ENCODE data around the gene ERC2.

ERC2 gene

DNA sequence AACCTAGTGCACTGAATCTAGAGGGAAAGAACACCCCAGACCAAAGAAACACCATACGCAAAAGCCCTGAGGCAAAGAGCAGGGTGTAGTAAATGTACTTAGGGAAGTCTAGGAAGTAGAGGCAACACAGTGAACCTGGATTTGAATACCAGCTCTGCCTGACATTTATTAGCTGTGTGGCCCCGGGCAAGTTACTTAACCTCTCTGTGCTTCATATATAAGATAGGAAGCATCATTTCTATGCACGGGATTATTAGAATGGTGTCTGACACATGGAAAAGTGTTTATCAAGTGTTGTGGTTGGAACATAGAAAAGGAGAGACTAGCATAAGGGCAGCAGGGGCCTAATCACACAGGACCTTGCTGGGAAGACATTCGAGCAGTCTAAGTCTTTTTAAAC is 132.2 kb downstream of the ERC2 start:
- Histone ChIP-seq H3K9me3 (ENCODE audit: insufficient read depth, low read depth, low read length) (no peaks in the 10 kb centered on the region), H3K9me2 (replicated peaks; ENCODE audit: low read depth, low read length) (no peaks in the 10 kb centered on the region), H3F3A (ENCODE audit: low read depth) (no peaks in the 10 kb centered on the region), H2AFZ (ENCODE audit: low read length) (no peak overlapping the region), H3K79me2 (ENCODE audit: insufficient read depth, low read length) (no peaks in the 10 kb centered on the region), H3K27me3 (ENCODE audit: insufficient read depth, low read length, poor library complexity, severe bottlenecking) (no peaks in the 10 kb centered on the region), H4K20me1 (ENCODE audit: insufficient read depth, low read length, poor library complexity, severe bottlenecking) (no peaks in the 10 kb centered on the region), H3K4me1 (ENCODE audit: insufficient read depth, low read length, poor library complexity, severe bottlenecking) (no peaks in the 10 kb centered on the region), H3K4me2 (ENCODE audit: low read depth, low read length, poor library complexity, severe bottlenecking) (no peak overlapping the region), H3K4me3 (ENCODE audit: low read length, poor library complexity, severe bottlenecking) (no peak overlapping the region), H3K9ac (ENCODE audit: low read depth, low read length, poor library complexity, severe bottlenecking) (no peak overlapping the region), H3K36me3 (ENCODE audit: insufficient read depth, low read length) (no peaks in the 10 kb centered on the region)
- TF ChIP-seq EZH2phosphoT487 (IDR thresholded peaks at IDR 0.05; ENCODE audit: borderline replicate concordance) (no peak), CTCF (conservative IDR thresholded peaks at IDR 0.05; ENCODE audit: low read length) (no peak)

DNA sequence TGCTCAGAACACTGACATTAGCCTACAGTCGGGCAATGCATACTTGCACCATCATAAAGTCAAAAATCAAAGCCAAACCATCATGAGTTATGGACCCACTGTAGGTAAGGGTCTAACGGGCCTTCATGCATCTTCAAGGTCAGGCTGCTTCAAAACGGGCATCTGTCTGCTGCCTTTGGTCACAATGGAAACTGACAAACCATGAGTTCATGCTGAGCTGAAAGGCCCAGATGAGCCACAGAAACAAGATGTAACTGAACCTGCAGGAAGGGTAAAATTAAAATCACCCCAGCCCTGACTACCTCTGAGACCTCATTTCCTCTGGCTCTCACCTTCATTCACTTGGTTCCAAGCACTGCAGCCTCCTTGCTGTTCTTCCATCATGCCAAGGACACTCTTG is 143.8 kb downstream of the ERC2 start:
- Histone ChIP-seq H2AFZ (ENCODE audit: low read length) (no peak overlapping the region), H4K20me1 (ENCODE audit: insufficient read depth, low read length, poor library complexity, severe bottlenecking) (no peaks in the 10 kb centered on the region), H3K4me3 (ENCODE audit: low read length, poor library complexity, severe bottlenecking) (no peak overlapping the region), H3K9ac (ENCODE audit: low read depth, low read length, poor library complexity, severe bottlenecking) (no peak overlapping the region), H3K4me1 (ENCODE audit: insufficient read depth, low read length, poor library complexity, severe bottlenecking) (no peaks in the 10 kb centered on the region), H3K27me3 (ENCODE audit: insufficient read depth, low read length, poor library complexity, severe bottlenecking) (no peaks in the 10 kb centered on the region), H3K9me2 (replicated peaks; ENCODE audit: low read depth, low read length) (no peaks in the 10 kb centered on the region), H3K36me3 (ENCODE audit: insufficient read depth, low read length) (no peaks in the 10 kb centered on the region), H3K9me3 (ENCODE audit: insufficient read depth, low read depth, low read length) (no peaks in the 10 kb centered on the region), H3K79me2 (ENCODE audit: insufficient read depth, low read length) (no peaks in the 10 kb centered on the region), H3F3A (ENCODE audit: low read depth) (no peaks in the 10 kb centered on the region), H3K4me2 (ENCODE audit: low read depth, low read length, poor library complexity, severe bottlenecking) (no peak overlapping the region)
- TF ChIP-seq EZH2phosphoT487 (IDR thresholded peaks at IDR 0.05; ENCODE audit: borderline replicate concordance) (no peak), CTCF (conservative IDR thresholded peaks at IDR 0.05; ENCODE audit: low read length) (no peak)

DNA sequence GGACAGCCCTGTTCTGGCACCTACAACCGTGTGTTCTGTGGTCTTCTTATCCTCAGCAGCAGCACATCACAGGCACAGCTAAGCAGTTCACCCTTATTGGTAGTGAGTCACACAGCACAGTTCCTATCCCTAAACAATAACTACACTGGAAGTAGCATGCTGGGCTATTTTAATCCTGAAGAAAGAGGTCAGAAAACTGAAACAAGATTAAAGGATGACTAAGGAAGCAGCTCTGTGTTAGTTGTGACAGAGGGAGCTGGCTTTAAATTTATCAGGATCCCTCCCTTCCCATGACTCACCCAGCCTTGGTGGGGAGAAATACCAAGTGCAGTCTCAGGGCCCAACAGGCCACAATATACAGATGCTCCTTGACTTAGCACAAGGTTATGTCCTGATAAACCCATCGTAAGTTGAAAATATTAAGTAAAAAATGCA is 144.3 kb downstream of the ERC2 start:
- no peaks in the 10 kb centered on the region for H3K4me1 ChIP-seq (ENCODE audit: insufficient read depth, low read length, poor library complexity, severe bottlenecking)
- no peaks in the 10 kb centered on the region for H3K79me2 ChIP-seq (ENCODE audit: insufficient read depth, low read length)
- no peaks in the 10 kb centered on the region for H4K20me1 ChIP-seq (ENCODE audit: insufficient read depth, low read length, poor library complexity, severe bottlenecking)
- no peaks in the 10 kb centered on the region for H3F3A ChIP-seq (ENCODE audit: low read depth)
- H3K4me3 ChIP-seq (ENCODE audit: low read length, poor library complexity, severe bottlenecking) = no peak overlapping the region
- H3K9me3 ChIP-seq (ENCODE audit: insufficient read depth, low read depth, low read length) = no peaks in the 10 kb centered on the region
- H2AFZ ChIP-seq (ENCODE audit: low read length) = no peak overlapping the region
- no peak for TF ChIP-seq CTCF (conservative IDR thresholded peaks at IDR 0.05; ENCODE audit: low read length)
- TF ChIP-seq EZH2phosphoT487 (IDR thresholded peaks at IDR 0.05; ENCODE audit: borderline replicate concordance) = no peak
- no peak overlapping the region for H3K4me2 ChIP-seq (ENCODE audit: low read depth, low read length, poor library complexity, severe bottlenecking)
- no peaks in the 10 kb centered on the region for H3K36me3 ChIP-seq (ENCODE audit: insufficient read depth, low read length)
- H3K9me2 ChIP-seq (replicated peaks; ENCODE audit: low read depth, low read length) = no peaks in the 10 kb centered on the region
- H3K9ac ChIP-seq (ENCODE audit: low read depth, low read length, poor library complexity, severe bottlenecking) = no peak overlapping the region
- no peaks in the 10 kb centered on the region for H3K27me3 ChIP-seq (ENCODE audit: insufficient read depth, low read length, poor library complexity, severe bottlenecking)
